ENCODE measurements around the gene PLEK2.

DNA sequence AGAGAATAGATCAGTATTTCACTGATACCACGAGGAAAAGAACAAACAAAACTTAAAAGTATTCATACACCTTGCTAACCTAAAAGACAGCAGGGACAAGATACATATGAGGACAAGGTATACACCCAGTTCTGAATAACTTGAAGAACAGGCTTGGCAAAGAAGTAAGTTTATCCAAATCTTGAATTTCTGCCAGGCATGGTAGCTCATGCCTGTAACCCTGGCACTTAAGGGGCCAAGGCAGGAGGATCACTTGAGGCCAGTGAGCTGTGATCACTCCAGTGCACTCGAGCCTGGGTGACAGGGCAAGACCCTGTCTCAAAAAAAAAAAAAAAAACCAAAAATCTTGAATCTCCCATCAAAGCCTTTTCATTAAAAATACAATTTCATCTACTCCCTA is 26.8 kb downstream of the PLEK2 start:
- TF ChIP-seq, protein P1, sequence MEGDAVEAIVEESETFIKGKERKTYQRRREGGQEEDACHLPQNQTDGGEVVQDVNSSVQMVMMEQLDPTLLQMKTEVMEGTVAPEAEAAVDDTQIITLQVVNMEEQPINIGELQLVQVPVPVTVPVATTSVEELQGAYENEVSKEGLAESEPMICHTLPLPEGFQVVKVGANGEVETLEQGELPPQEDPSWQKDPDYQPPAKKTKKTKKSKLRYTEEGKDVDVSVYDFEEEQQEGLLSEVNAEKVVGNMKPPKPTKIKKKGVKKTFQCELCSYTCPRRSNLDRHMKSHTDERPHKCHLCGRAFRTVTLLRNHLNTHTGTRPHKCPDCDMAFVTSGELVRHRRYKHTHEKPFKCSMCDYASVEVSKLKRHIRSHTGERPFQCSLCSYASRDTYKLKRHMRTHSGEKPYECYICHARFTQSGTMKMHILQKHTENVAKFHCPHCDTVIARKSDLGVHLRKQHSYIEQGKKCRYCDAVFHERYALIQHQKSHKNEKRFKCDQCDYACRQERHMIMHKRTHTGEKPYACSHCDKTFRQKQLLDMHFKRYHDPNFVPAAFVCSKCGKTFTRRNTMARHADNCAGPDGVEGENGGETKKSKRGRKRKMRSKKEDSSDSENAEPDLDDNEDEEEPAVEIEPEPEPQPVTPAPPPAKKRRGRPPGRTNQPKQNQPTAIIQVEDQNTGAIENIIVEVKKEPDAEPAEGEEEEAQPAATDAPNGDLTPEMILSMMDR (IDR thresholded peaks at IDR 0.05 in 8 of 11, conservative IDR thresholded peaks at IDR 0.05 in 3 of 11) = no peak
- TF ChIP-seq POLR2A (IDR thresholded peaks at IDR 0.05) = no peak

Data from spleen (tissue), 7 donors.